IMR-90 (cell line): ENCODE measurements around the gene PRSS56. TPM values are rescaled to one million over a fixed set of nuclear protein-coding genes. Genes with fewer than 3 reads are reported as not detected.

Source experiments
- ATAC-seq: fragments of 200-7000 bp; cut with Tn5 transposase; 2 replicates; pipeline ENCODE4 v1.9.1; 2020; ENCODE audit warnings: low read depth, mild to moderate bottlenecking, moderate library complexity
- BruUV-seq: library from RNA; stranded (reverse); fragments of 400-500 nt; replicated peaks from 2 replicates; lab custom pipeline; 2021; lab: Mats Ljungman, UMichigan
- CTCF ChIA-PET: fragments of 300-600 bp; formaldehyde crosslinking; extraction: SDS; loops from one replicate; lab custom pipeline; 2021; ENCODE audit warnings: antibody characterized with exemption; lab: Yijun Ruan, JAX
- POLR2A ChIA-PET: fragments of 300-600 bp; sonication (Branson Sonifier 250); formaldehyde crosslinking; loops from one replicate; lab custom pipeline; 2022; ENCODE audit warnings: antibody characterized with exemption; ENCODE audit not compliant: unreplicated experiment; lab: Charles Lee
- DNase-seq: peaks from one replicate; pipeline ENCODE4 v3.0.0; 2013
- H2AFZ ChIP-seq: replicated peaks from 2 replicates; pipeline ENCODE3; 2013; ENCODE audit warnings: low read length, mild to moderate bottlenecking; ENCODE audit not compliant: poor library complexity
- H2AK5ac ChIP-seq: 2 replicates; pipeline ENCODE4 v1.6.1; 2013; ENCODE audit warnings: low read depth, low read length, inconsistent platforms
- H2AK9ac ChIP-seq: replicated peaks from 2 replicates; pipeline ENCODE3; 2013; ENCODE audit warnings: mild to moderate bottlenecking, low read depth, low read length, moderate library complexity; ENCODE audit not compliant: poor library complexity
- H2BK120ac ChIP-seq: 2 replicates; pipeline ENCODE4 v1.6.1; 2013; ENCODE audit warnings: low read depth, low read length, inconsistent platforms
- H2BK15ac ChIP-seq: 3 replicates; pipeline ENCODE4 v1.6.1; 2013; ENCODE audit warnings: low read depth, low read length, inconsistent platforms
- H2BK20ac ChIP-seq: 2 replicates; pipeline ENCODE4 v1.6.1; 2013; ENCODE audit warnings: low read depth, mild to moderate bottlenecking, inconsistent platforms, low read length, moderate library complexity
- H2BK5ac ChIP-seq: 2 replicates; pipeline ENCODE4 v1.6.1; 2013; ENCODE audit warnings: mild to moderate bottlenecking, low read depth, low read length, inconsistent platforms; ENCODE audit not compliant: poor library complexity, severe bottlenecking
- H3K14ac ChIP-seq: replicated peaks from 2 replicates; pipeline ENCODE4 v1.6.1; 2013; ENCODE audit warnings: low read depth, low read length, inconsistent platforms
- H3K18ac ChIP-seq: 2 replicates; pipeline ENCODE4 v1.6.1; 2013; ENCODE audit warnings: low read depth, low read length, control low read depth
- H3K23ac ChIP-seq: 2 replicates; pipeline ENCODE4 v1.6.1; 2013; ENCODE audit warnings: low read depth, low read length, inconsistent platforms
- H3K27ac ChIP-seq: 2 replicates; pipeline ENCODE4 v1.5.1; 2013; ENCODE audit warnings: mild to moderate bottlenecking, control low read depth, low read length; ENCODE audit not compliant: insufficient read depth
- H3K27me3 ChIP-seq: 2 replicates; pipeline ENCODE4 v1.6.1; 2013; ENCODE audit warnings: low read length; ENCODE audit not compliant: control insufficient read depth, insufficient read depth
- H3K36me3 ChIP-seq: 2 replicates; pipeline ENCODE4 v1.6.1; 2013; ENCODE audit warnings: low read length, mixed read lengths; ENCODE audit not compliant: control insufficient read depth, insufficient read depth
- H3K4ac ChIP-seq: 2 replicates; pipeline ENCODE4 v1.6.1; 2013; ENCODE audit warnings: low read depth, low read length, inconsistent platforms
- H3K4me1 ChIP-seq: 2 replicates; pipeline ENCODE4 v1.6.1; 2013; ENCODE audit warnings: low read length, mixed read lengths; ENCODE audit not compliant: control insufficient read depth, insufficient read depth
- H3K4me2 ChIP-seq: 2 replicates; pipeline ENCODE4 v1.6.1; 2013; ENCODE audit warnings: low read depth, mild to moderate bottlenecking, control low read depth, low read length, moderate library complexity
- H3K4me3 ChIP-seq: 2 replicates; pipeline ENCODE4 v1.5.1; 2013; ENCODE audit warnings: low read depth, mild to moderate bottlenecking, control low read depth, low read length, moderate library complexity; ENCODE audit not compliant: insufficient read depth
- H3K56ac ChIP-seq: 2 replicates; pipeline ENCODE4 v1.6.1; 2013; ENCODE audit warnings: low read length, inconsistent platforms; ENCODE audit not compliant: insufficient read depth; ENCODE audit errors: extremely low read depth
- H3K79me1 ChIP-seq, 2 experiments: 2 replicates each; pipeline ENCODE4 v1.6.1; 2013; ENCODE audit warnings: low read length in 2 of 2, inconsistent platforms in 1 of 2, low read depth in 1 of 2
- H3K9ac ChIP-seq: 2 replicates; pipeline ENCODE4 v1.6.1; 2013; ENCODE audit warnings: low read depth, low read length, control low read depth
- H3K9me1 ChIP-seq: 2 replicates; pipeline ENCODE4 v1.6.1; 2013; ENCODE audit warnings: low read length, inconsistent platforms; ENCODE audit not compliant: insufficient read depth
- H3K9me3 ChIP-seq: 2 replicates; pipeline ENCODE4 v1.6.1; 2013; ENCODE audit warnings: low read length; ENCODE audit not compliant: control insufficient read depth, insufficient read depth
- H4K20me1 ChIP-seq: 2 replicates; pipeline ENCODE4 v1.6.1; 2013; ENCODE audit warnings: low read length, inconsistent platforms; ENCODE audit not compliant: insufficient read depth
- H4K5ac ChIP-seq: 2 replicates; pipeline ENCODE4 v1.6.1; 2013; ENCODE audit warnings: mild to moderate bottlenecking, low read depth, low read length, control low read depth
- H4K8ac ChIP-seq, 2 experiments: 2 replicates each; pipeline ENCODE4 v1.6.1; 2013; ENCODE audit warnings: low read depth in 2 of 2, low read length in 2 of 2, control low read depth in 1 of 2, inconsistent platforms in 1 of 2
- H4K91ac ChIP-seq: 2 replicates; pipeline ENCODE4 v1.6.1; 2013; ENCODE audit warnings: low read depth, low read length, inconsistent platforms; ENCODE audit not compliant: insufficient read depth
- BHLHE40 ChIP-seq: fragments of 150-350 bp; IDR thresholded peaks from 2 replicates; pipeline ENCODE4 v1.6.1; 2016; ENCODE audit warnings: mild to moderate bottlenecking, low read depth, low read length
- CEBPB ChIP-seq: IDR thresholded peaks from 2 replicates; pipeline ENCODE4 v1.6.1; 2012; ENCODE audit warnings: low read depth, low read length, improper control_type of control experiment
- CHD1 ChIP-seq: IDR thresholded peaks from 2 replicates; pipeline ENCODE4 v1.6.1; 2012; ENCODE audit warnings: low read depth, low read length, improper control_type of control experiment
- CTCF ChIP-seq: conservative IDR thresholded peaks from 2 replicates; pipeline ENCODE4 v1.5.1; 2012; ENCODE audit warnings: mild to moderate bottlenecking, low read depth, low read length, improper control_type of control experiment
- ELK1 ChIP-seq: fragments of 150-350 bp; IDR thresholded peaks from 2 replicates; pipeline ENCODE4 v1.6.1; 2016; ENCODE audit warnings: low read depth, mild to moderate bottlenecking, low read length, moderate library complexity, borderline replicate concordance
- FOS ChIP-seq: fragments of 150-350 bp; IDR thresholded peaks from 2 replicates; pipeline ENCODE4 v1.6.1; 2016; ENCODE audit warnings: low read depth, low read length
- MAFK ChIP-seq: IDR thresholded peaks from 2 replicates; pipeline ENCODE4 v1.6.1; 2012; ENCODE audit warnings: low read depth, low read length, improper control_type of control experiment
- MAZ ChIP-seq: IDR thresholded peaks from 2 replicates; pipeline ENCODE4 v1.6.1; 2012; ENCODE audit warnings: low read depth, mild to moderate bottlenecking, low read length, improper control_type of control experiment, moderate library complexity, borderline replicate concordance
- MXI1 ChIP-seq: IDR thresholded peaks from 2 replicates; pipeline ENCODE4 v1.6.1; 2012; ENCODE audit warnings: low read depth, mild to moderate bottlenecking, low read length, moderate library complexity, borderline replicate concordance
- NFE2L2 ChIP-seq: fragments of 150-350 bp; IDR thresholded peaks from 2 replicates; pipeline ENCODE4 v1.6.1; 2016; ENCODE audit warnings: low read depth, mild to moderate bottlenecking, low read length
- POLR2A ChIP-seq: IDR thresholded peaks from 2 replicates; pipeline ENCODE4 v1.6.1; 2012; ENCODE audit warnings: mild to moderate bottlenecking, low read depth, low read length
- RAD21 ChIP-seq: IDR thresholded peaks from 2 replicates; pipeline ENCODE4 v1.6.1; 2012; ENCODE audit warnings: low read length, improper control_type of control experiment
- RCOR1 ChIP-seq: IDR thresholded peaks from 2 replicates; pipeline ENCODE4 v1.6.1; 2012; ENCODE audit warnings: mild to moderate bottlenecking, low read length, improper control_type of control experiment; ENCODE audit not compliant: insufficient replicate concordance
- RFX5 ChIP-seq: IDR thresholded peaks from 2 replicates; pipeline ENCODE4 v1.8.0; 2012; ENCODE audit warnings: low read depth, mild to moderate bottlenecking, low read length, moderate library complexity
- SMC3 ChIP-seq: fragments of 150-350 bp; IDR thresholded peaks from 2 replicates; pipeline ENCODE4 v1.6.1; 2016; ENCODE audit warnings: low read depth, mild to moderate bottlenecking, antibody characterized with exemption, low read length, moderate library complexity
- USF2 ChIP-seq: fragments of 150-350 bp; IDR thresholded peaks from 2 replicates; pipeline ENCODE4 v1.6.1; 2017; ENCODE audit warnings: mild to moderate bottlenecking, antibody characterized with exemption, low read length, low read depth
- whole genome bisulfite sequencing, 2 experiments: methylation state at CpG; one replicate each; pipeline versions ENCODE4 v1.1.5 to v1.1.7; 2013; ENCODE audit warnings: missing lambda C conversion rate in 2 of 2; ENCODE audit not compliant: insufficient read length in 1 of 2; ENCODE audit errors: extremely low coverage in 2 of 2; 5-methylcytosine and 5-hydroxymethylcytosine counted together
- dilution Hi-C: fragments of 300-500 bp; cut with HindIII; formaldehyde crosslinking; loops from one replicate; pipeline ENCODE4 v1.14.3; 2018; ENCODE audit warnings: low sequenced_read_pairs; ENCODE audit not compliant: unreplicated experiment
- in situ Hi-C: fragments of 300-500 bp; cut with MboI; formaldehyde crosslinking; loops from 3 replicates; pipeline ENCODE4 v1.14.3; 2019; ENCODE audit warnings: low sequenced_read_pairs, inconsistent platforms, mixed read lengths
- intact Hi-C: fragments of 100-400 bp; cut with micrococcal nuclease; formaldehyde crosslinking; loops from 2 replicates; pipeline ENCODE4 v1.10.0; 2022
- polyA plus RNA-seq, 3 experiments: library from polyadenylated mRNA; depleted of rRNA; stranded (reverse); fragments of >200 nt; gene quantifications; 2 replicates each; pipeline ENCODE4 v1.2.3, GENCODE V29; 2012; ENCODE audit warnings: low replicate concordance in 1 of 3
- total RNA-seq: library from RNA; depleted of rRNA; stranded (reverse); fragments of >200 nt; gene quantifications from 2 replicates; pipeline ENCODE4 v1.2.3, GENCODE V29; 2012

Gene PRSS56
- total and polyA plus RNA-seq, 2 of the 4 experiments (the other 2 are of a cell fraction), result not detected

GRCh38 chr2:232477751-232478510 lies 42.3 kb upstream of the PRSS56 start:
- POLR2A ChIA-PET, result no interaction called here
- no peak overlapping the region for H3K4ac ChIP-seq
- no peaks in the 10 kb centered on the region for H3K4me1 ChIP-seq
- no peak overlapping the region for H3K14ac ChIP-seq
- no peak overlapping the region for H3K23ac ChIP-seq
- 64% methylated on average over 5 of the region's 13 CpGs; no CpG with 5 or more reads in 1 of the 2 experiments for WGBS, 2 experiments
- DNase-seq (no peak), ATAC-seq (no peak)
- H4K20me1 ChIP-seq, result no peaks in the 10 kb centered on the region
- no peak overlapping the region for H4K8ac ChIP-seq
- peak overlapping the region; percentile 33 for H2AFZ ChIP-seq
- no peak overlapping the region for H3K4me2 ChIP-seq
- no TSS peak for BruUV-seq
- in situ Hi-C loops, result no loop called here
- H3K18ac ChIP-seq, result no peak overlapping the region
- intact Hi-C loops, result no loop called here
- no peak overlapping the region for H2BK120ac ChIP-seq
- H3K79me1 ChIP-seq, result no peaks in the 10 kb centered on the region
- no peak overlapping the region for H2BK20ac ChIP-seq
- no peak overlapping the region for H2BK5ac ChIP-seq
- no peak overlapping the region for H2AK9ac ChIP-seq
- no peak overlapping the region for H3K4me3 ChIP-seq
- H3K9me3 ChIP-seq, result no peaks in the 10 kb centered on the region
- TF ChIP-seq RAD21, result no peak
- no peak for TF ChIP-seq USF2
- TF ChIP-seq BHLHE40, result no peak
- TF ChIP-seq CEBPB, result no peak
- no peak for TF ChIP-seq RCOR1
- TF ChIP-seq NFE2L2, result no peak
- TF ChIP-seq MAZ, result no peak
- no peak for TF ChIP-seq CTCF
- no peak for TF ChIP-seq MXI1
- no peak for TF ChIP-seq MAFK
- no peak for TF ChIP-seq ELK1
- no peak for TF ChIP-seq SMC3
- no peak for TF ChIP-seq RFX5
- no peak for TF ChIP-seq CHD1
- TF ChIP-seq POLR2A, result no peak
- TF ChIP-seq FOS, result no peak
- dilution Hi-C loops, result no loop called here
- H3K56ac ChIP-seq, result no peak overlapping the region
- no peak overlapping the region for H4K91ac ChIP-seq
- H3K27ac ChIP-seq, result no peak overlapping the region
- no peaks in the 10 kb centered on the region for H3K9me1 ChIP-seq
- no peak overlapping the region for H3K9ac ChIP-seq
- no peaks in the 10 kb centered on the region for H3K36me3 ChIP-seq
- CTCF ChIA-PET, result no interaction called here
- H3K27me3 ChIP-seq, result peaks cover 51% of the 10 kb centered on the region
- H2BK15ac ChIP-seq, result no peak overlapping the region
- H4K5ac ChIP-seq, result no peak overlapping the region
- H2AK5ac ChIP-seq, result no peak overlapping the region
